ENCODE measurements around the gene TNFSF12. TPM values are rescaled to one million over a fixed set of nuclear protein-coding genes. Genes with fewer than 3 reads are reported as not detected.

TNFSF12 gene
- total and polyA plus RNA-seq, 7 donors: 18.0 to 122 (median 60.1) TPM

DNA sequence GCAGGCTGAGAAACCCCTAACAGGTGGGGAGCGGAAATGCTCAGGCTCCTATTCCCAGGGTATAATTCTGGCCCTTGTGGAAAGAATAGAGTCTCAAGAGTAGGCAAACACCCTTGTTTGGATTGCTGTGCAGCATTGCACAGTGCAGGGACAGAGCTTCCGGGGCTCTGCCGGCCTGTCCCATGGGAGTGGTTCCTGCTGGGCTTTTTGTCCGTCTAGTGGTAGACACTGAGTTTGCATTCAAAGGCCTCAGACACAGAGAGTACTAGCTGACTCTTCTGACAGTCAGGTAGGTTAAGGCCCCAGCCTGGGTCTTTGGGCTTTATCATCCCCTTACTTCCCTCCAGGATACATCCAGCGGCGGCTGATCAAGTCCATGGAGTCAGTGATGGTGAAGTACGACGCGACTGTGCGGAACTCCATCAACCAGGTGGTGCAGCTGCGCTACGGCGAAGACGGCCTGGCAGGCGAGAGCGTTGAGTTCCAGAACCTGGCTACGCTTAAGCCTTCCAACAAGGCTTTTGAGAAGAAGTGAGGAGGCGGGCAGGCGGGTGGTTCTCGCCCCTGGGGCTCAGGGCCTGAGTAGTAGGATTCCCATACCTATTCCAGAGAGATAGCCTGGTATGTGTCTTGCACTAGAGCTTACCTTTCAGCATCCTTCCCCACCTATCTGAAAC, 46.5 kb upstream of the TNFSF12 start:
- peak; percentile 48 for DNase-seq
- WGBS, 2 donors: 94 to 95% methylated on average over 20 of the region's 20 CpGs
- intact Hi-C loops (cut with DNase I): no loop called here
- Histone ChIP-seq H3K27me3 (no peaks in the 10 kb centered on the region), H3K9me3 (no peaks in the 10 kb centered on the region), H3K4me3 (no peak overlapping the region), H3K36me3 (peaks cover 62 to 99% (median 73%) of the 10 kb centered on the region in 4 donors), H3K27ac (no peak overlapping the region), H3K4me1 (no peaks in the 10 kb centered on the region)
- TF ChIP-seq POLR2A (IDR thresholded peaks at IDR 0.05) (no peak), EP300 (IDR thresholded peaks at IDR 0.05) (no peak), POLR2AphosphoS5 (IDR thresholded peaks at IDR 0.05) (no peak)
- TF ChIP-seq, protein P1, sequence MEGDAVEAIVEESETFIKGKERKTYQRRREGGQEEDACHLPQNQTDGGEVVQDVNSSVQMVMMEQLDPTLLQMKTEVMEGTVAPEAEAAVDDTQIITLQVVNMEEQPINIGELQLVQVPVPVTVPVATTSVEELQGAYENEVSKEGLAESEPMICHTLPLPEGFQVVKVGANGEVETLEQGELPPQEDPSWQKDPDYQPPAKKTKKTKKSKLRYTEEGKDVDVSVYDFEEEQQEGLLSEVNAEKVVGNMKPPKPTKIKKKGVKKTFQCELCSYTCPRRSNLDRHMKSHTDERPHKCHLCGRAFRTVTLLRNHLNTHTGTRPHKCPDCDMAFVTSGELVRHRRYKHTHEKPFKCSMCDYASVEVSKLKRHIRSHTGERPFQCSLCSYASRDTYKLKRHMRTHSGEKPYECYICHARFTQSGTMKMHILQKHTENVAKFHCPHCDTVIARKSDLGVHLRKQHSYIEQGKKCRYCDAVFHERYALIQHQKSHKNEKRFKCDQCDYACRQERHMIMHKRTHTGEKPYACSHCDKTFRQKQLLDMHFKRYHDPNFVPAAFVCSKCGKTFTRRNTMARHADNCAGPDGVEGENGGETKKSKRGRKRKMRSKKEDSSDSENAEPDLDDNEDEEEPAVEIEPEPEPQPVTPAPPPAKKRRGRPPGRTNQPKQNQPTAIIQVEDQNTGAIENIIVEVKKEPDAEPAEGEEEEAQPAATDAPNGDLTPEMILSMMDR (IDR thresholded peaks at IDR 0.05): no peak

DNA sequence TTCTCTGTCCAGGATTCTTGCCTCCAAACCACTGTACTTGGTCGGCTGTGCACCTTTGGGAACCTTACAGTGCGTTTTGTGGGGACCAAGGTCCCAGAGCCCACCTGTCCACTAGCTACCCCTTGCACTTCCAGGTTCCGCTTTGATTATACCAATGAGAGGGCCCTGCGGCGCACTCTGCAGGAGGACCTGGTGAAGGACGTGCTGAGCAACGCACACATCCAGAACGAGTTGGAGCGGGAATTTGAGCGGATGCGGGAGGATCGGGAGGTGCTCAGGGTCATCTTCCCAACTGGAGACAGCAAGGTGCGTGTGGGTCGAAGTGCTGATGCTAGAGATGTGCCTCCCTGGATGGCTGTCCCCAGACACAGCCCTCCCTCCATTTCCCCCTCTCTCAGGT, 45.9 kb upstream of the TNFSF12 start:
- peak; percentile 57 for DNase-seq
- Histone ChIP-seq H3K9me3 (no peaks in the 10 kb centered on the region), H3K27me3 (no peaks in the 10 kb centered on the region), H3K27ac (no peak overlapping the region), H3K4me1 (no peaks in the 10 kb centered on the region), H3K4me3 (no peak overlapping the region), H3K36me3 (peaks cover 55 to 99% (median 70%) of the 10 kb centered on the region in 4 donors)
- 89 to 91% methylated on average over 14 of the region's 14 CpGs for WGBS, 2 donors
- TF ChIP-seq POLR2A (IDR thresholded peaks at IDR 0.05): no peak
- no peak for TF ChIP-seq EP300 (IDR thresholded peaks at IDR 0.05)
- TF ChIP-seq, protein P1 (IDR thresholded peaks at IDR 0.05): no peak
- intact Hi-C loops (cut with DNase I): no loop called here

DNA sequence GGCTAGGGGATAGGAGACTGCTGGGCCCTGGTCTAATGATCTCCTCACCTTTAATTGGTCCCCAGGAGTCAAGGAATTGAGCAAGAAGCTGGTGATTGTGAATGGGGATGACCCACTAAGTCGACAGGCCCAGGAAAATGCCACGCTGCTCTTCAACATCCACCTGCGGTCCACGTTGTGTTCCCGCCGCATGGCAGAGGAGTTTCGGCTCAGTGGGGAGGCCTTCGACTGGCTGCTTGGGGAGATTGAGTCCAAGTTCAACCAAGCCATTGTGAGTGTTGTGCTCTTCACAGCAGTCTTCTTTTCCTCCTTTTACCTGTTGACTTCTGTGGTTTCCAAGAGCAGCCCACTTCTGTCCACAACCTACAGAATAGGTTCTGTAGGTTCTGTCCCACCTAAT, 45.3 kb upstream of the TNFSF12 start:
- 97% methylated on average over 8 of the region's 8 CpGs for WGBS, 2 donors
- intact Hi-C loops (cut with DNase I): no loop called here

DNA sequence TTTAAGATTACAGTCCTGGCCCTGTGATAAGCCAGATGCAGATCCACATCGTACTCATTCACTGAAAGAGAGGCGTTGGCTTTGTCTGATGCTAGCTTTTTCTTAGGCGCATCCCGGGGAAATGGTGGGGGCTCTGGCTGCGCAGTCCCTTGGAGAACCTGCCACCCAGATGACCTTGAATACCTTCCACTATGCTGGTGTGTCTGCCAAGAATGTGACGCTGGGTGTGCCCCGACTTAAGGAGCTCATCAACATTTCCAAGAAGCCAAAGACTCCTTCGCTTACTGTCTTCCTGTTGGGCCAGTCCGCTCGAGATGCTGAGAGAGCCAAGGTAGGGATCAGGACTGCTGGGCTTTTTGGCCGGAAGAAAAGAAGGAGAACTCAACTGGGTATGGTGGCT, 40.7 kb upstream of the TNFSF12 start:
- WGBS, 2 donors: 90 to 93% methylated on average over 11 of the region's 11 CpGs
- H3K27me3 ChIP-seq: no peaks in the 10 kb centered on the region
- intact Hi-C loops (cut with DNase I): no loop called here
- H3K4me1 ChIP-seq: no peaks in the 10 kb centered on the region
- H3K4me3 ChIP-seq: no peak overlapping the region
- H3K27ac ChIP-seq: no peak overlapping the region
- TF ChIP-seq POLR2AphosphoS5 (IDR thresholded peaks at IDR 0.05): no peak
- no peak for TF ChIP-seq POLR2A (IDR thresholded peaks at IDR 0.05)
- TF ChIP-seq, protein P1 (IDR thresholded peaks at IDR 0.05): no peak
- TF ChIP-seq EP300 (IDR thresholded peaks at IDR 0.05): no peak
- DNase-seq: peak; percentile 42
- H3K9me3 ChIP-seq: no peaks in the 10 kb centered on the region
- H3K36me3 ChIP-seq: peaks cover 23 to 99% (median 65%) of the 10 kb centered on the region in 4 donors

More for the DNA sequence above, 45.3 kb upstream of the TNFSF12 start:
- Histone ChIP-seq H3K27me3 (no peaks in the 10 kb centered on the region), H3K4me3 (no peak overlapping the region), H3K9me3 (no peaks in the 10 kb centered on the region), H3K27ac (no peak overlapping the region), H3K36me3 (peaks cover 51 to 99% (median 71%) of the 10 kb centered on the region in 4 donors), H3K4me1 (no peaks in the 10 kb centered on the region)
- TF ChIP-seq EP300 (IDR thresholded peaks at IDR 0.05) (no peak), POLR2AphosphoS5 (IDR thresholded peaks at IDR 0.05) (no peak), POLR2A (IDR thresholded peaks at IDR 0.05) (no peak)
- TF ChIP-seq, protein P1 (IDR thresholded peaks at IDR 0.05): no peak
- peak; percentile 26 for DNase-seq

DNA sequence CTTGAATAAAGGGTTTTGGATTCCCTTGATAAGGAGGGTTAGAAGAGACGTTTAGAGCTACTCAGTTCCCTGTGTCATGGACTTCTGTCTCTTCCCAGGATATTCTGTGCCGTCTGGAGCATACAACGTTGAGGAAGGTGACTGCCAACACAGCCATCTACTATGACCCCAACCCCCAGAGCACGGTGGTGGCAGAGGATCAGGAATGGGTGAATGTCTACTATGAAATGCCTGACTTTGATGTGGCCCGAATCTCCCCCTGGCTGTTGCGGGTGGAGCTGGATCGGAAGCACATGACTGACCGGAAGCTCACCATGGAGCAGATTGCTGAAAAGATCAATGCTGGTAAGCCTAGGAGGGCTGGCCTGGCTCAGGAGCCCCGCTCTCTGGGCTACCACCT, 40.0 kb upstream of the TNFSF12 start:
- Histone ChIP-seq H3K36me3 (peaks cover 16 to 99% (median 62%) of the 10 kb centered on the region in 4 donors), H3K4me3 (no peak overlapping the region), H3K27ac (no peak overlapping the region), H3K27me3 (no peaks in the 10 kb centered on the region), H3K9me3 (no peaks in the 10 kb centered on the region), H3K4me1 (no peaks in the 10 kb centered on the region)
- 92 to 97% methylated on average over 9 of the region's 9 CpGs for WGBS, 2 donors
- TF ChIP-seq POLR2A (IDR thresholded peaks at IDR 0.05): no peak
- TF ChIP-seq, protein P1 (IDR thresholded peaks at IDR 0.05): no peak
- no peak for TF ChIP-seq POLR2AphosphoS5 (IDR thresholded peaks at IDR 0.05)
- TF ChIP-seq EP300 (IDR thresholded peaks at IDR 0.05): no peak
- intact Hi-C loops (cut with DNase I): no loop called here
- DNase-seq: peak; percentile 46

Data from sigmoid colon (tissue), 7 donors.